GM12865 (cell line): ENCODE results near the gene TMEM131L.

Source experiments
- DNase-seq: peaks from one replicate; pipeline ENCODE4 v3.0.0; 2010; ENCODE audit warnings: low read depth
- H3K4me3 ChIP-seq: 2 replicates; pipeline ENCODE4 v1.5.1; 2011; ENCODE audit warnings: mild to moderate bottlenecking, low read depth, low read length, control low read depth
- TF ChIP-seq, protein P1 (sequence below): IDR thresholded peaks from 2 replicates; pipeline ENCODE4 v1.5.1; 2011; ENCODE audit warnings: low read length, control low read depth, low read depth, inconsistent platforms; ENCODE audit not compliant: insufficient read depth; ENCODE audit errors: missing control alignments

The TMEM131L gene

GRCh38 chr4:153538487-153539357, 72.6 kb downstream of the TMEM131L start:
- DNase-seq = no peak
- TF ChIP-seq, protein P1, sequence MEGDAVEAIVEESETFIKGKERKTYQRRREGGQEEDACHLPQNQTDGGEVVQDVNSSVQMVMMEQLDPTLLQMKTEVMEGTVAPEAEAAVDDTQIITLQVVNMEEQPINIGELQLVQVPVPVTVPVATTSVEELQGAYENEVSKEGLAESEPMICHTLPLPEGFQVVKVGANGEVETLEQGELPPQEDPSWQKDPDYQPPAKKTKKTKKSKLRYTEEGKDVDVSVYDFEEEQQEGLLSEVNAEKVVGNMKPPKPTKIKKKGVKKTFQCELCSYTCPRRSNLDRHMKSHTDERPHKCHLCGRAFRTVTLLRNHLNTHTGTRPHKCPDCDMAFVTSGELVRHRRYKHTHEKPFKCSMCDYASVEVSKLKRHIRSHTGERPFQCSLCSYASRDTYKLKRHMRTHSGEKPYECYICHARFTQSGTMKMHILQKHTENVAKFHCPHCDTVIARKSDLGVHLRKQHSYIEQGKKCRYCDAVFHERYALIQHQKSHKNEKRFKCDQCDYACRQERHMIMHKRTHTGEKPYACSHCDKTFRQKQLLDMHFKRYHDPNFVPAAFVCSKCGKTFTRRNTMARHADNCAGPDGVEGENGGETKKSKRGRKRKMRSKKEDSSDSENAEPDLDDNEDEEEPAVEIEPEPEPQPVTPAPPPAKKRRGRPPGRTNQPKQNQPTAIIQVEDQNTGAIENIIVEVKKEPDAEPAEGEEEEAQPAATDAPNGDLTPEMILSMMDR = no peak
- no peak overlapping the region for H3K4me3 ChIP-seq

- no peak for DNase-seq
- TF ChIP-seq, protein P1 = no peak
- H3K4me3 ChIP-seq = no peak overlapping the region
Observed at GRCh38 chr4:153539422-153539821, 73.3 kb downstream of the TMEM131L start.

DNA sequence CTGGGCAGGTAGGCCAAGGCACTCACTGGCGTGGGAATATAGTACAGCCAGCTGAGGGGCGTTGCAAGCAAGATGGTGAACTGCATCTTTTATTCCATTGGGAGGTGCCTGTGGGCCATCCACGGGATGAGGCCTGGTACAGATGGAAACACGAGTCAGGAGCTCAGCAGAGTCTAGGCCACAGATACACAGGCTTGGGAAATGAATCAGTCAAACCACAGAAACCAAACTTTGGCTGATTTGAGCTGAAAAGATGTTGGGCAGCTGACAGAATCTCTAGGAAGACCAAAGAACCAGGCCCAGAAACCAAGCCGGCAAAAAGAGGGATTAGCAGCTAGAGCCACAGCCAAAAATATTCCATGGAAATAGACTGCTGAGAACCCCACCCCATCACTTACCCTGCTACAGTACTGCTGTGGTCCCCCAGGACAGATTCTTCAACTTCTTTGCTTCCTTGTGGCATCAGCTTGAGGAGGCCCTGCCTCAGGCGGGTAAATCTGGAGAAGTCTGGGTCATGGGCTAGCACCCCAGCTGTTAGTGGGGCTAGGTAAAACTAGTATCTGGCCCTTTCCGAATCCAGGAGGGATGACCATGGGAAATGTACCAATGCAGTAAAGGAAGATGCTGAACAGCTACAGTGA, 75.4 kb downstream of the TMEM131L start:
- H3K4me3 ChIP-seq = no peak overlapping the region
- peak; percentile 62 for DNase-seq
- TF ChIP-seq, protein P1 = no peak

DNA sequence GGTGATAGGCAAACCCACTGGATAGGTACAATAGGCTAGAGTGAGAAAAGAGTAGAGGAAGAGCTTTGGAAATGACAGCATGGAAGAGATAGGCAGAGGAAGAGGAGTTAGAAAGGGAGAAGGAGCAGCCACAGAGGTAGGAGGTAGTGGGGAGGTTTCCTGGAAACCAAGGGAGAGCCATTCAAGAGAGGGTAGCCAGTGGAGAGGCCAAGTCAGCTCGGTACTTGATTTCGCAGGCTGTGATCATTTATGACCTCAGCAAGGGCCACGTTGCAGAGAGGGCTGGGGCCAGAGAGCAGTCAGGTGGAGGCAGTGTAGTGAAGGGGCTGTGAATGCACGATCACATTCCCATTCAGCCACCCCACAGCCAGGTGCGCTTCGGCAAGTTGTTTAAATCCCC, 76.0 kb downstream of the TMEM131L start:
- no peak for DNase-seq
- TF ChIP-seq, protein P1 = no peak
- H3K4me3 ChIP-seq = no peak overlapping the region

DNA sequence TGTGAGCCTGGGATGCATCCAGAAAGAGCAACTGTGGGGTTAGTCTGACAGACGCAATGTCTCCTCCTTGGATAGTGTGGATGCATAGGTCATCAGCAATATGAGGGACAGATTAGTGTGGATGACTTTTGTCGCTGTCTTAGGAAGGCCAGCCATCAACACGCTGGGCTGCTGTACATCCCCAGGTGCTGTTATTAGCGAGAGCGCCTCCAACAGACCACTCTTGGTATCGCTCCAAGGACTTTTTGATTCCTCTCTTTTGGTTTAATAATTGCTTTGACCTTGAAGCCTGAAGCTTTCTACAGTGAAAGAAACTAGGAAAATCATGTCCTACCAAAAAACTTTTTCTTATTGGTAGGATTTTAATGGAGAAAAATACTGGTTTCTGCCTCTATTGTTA, 76.7 kb downstream of the TMEM131L start:
- no peak for DNase-seq
- TF ChIP-seq, protein P1 = peak; percentile 31
- H3K4me3 ChIP-seq = no peak overlapping the region

GRCh38 chr4:153543351-153543750, 77.2 kb downstream of the TMEM131L start:
- TF ChIP-seq, protein P1 = no peak
- no peak for DNase-seq

DNA sequence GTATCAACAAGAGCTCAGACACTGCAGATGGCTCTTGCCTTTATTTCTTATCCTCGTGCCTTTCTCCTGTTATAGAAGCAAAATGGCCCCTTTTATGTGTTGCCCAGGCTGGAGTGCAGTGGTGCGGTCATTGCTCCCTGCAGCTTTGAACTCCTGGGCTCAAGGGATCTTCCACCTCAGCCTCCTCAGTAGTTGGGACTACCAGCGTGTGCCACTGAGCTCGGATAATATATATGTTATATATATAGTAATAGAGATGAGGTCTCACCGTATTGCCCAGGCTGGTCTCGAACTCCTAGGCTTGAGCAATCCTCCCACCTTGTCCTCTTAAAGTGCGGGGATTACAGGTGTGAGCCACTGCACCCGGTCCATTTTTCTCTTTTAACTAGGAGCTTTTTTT, 79.7 kb downstream of the TMEM131L start:
- TF ChIP-seq, protein P1 = no peak
- H3K4me3 ChIP-seq = no peak overlapping the region
- no peak for DNase-seq

More at GRCh38 chr4:153543351-153543750, 77.2 kb downstream of the TMEM131L start:
- H3K4me3 ChIP-seq = no peak overlapping the region
